ENCODE measurements around the gene KLHDC1.
"Not testable (repeated sequence)": the region's sequence is repeated elsewhere in the genome, so short reads cannot be mapped to it uniquely, and the experiment has no call there.

GRCh38 chr14:49704471-49704870 is 11.6 kb downstream of the KLHDC1 start:
- TF ChIP-seq CTCF (IDR thresholded peaks at IDR 0.05); USF2 (IDR thresholded peaks at IDR 0.05; ENCODE audit: borderline replicate concordance, low read depth, low read length); SMC3 (IDR thresholded peaks at IDR 0.05; ENCODE audit: low read depth, low read length); MAX (IDR thresholded peaks at IDR 0.05; ENCODE audit: low read depth); RCOR1 (IDR thresholded peaks at IDR 0.05; ENCODE audit: low read length); EZH2phosphoT487 (IDR thresholded peaks at IDR 0.05; ENCODE audit: borderline replicate concordance, low read depth); REST (IDR thresholded peaks at IDR 0.05; ENCODE audit: low read depth, low read length); PBX3 (IDR thresholded peaks at IDR 0.05); RAD21 (IDR thresholded peaks at IDR 0.05; ENCODE audit: low read length); POLR2AphosphoS5 (IDR thresholded peaks at IDR 0.05; ENCODE audit: low read depth, low read length); RXRA (IDR thresholded peaks at IDR 0.05; ENCODE audit: borderline replicate concordance, low read depth): not testable (repeated sequence)

Measured in SK-N-SH (cell line).